IPS DF 4.7 (cell line): ENCODE data around the gene LRFN3.
"Not testable (repeated sequence)": the region's sequence is repeated elsewhere in the genome, so short reads cannot be mapped to it uniquely, and the experiment has no call there.

Experiments
- DNase-seq: peaks from one replicate; pipeline ENCODE4 v3.0.0-alpha.2; 2013; ENCODE audit warnings: low spot score; ENCODE audit errors: extremely low read depth

LRFN3 gene

GRCh38 chr19:35963514-35963913, 27.3 kb downstream of the LRFN3 start:
- no peak for DNase-seq

GRCh38 chr19:35966771-35967170, 30.6 kb downstream of the LRFN3 start:
- no peak for DNase-seq

GRCh38 chr19:35973487-35973886, 37.3 kb downstream of the LRFN3 start:
- DNase-seq, result no peak

GRCh38 chr19:35975608-35976214, 39.5 kb downstream of the LRFN3 start:
- no peak for DNase-seq

GRCh38 chr19:35977446-35978222, 41.5 kb downstream of the LRFN3 start:
- no peak for DNase-seq

- DNase-seq, result no peak
Observed at GRCh38 chr19:35978271-35978670, 42.1 kb downstream of the LRFN3 start.

- DNase-seq, result no peak
Observed at GRCh38 chr19:35978832-35979365, 42.7 kb downstream of the LRFN3 start.

GRCh38 chr19:35980997-35981396, 44.8 kb downstream of the LRFN3 start:
- not testable (repeated sequence) for DNase-seq

GRCh38 chr19:35983177-35983576, 47.0 kb downstream of the LRFN3 start:
- no peak for DNase-seq

- DNase-seq, result no peak
Observed at GRCh38 chr19:35986111-35986510, 49.9 kb downstream of the LRFN3 start.

- no peak for DNase-seq
Observed at GRCh38 chr19:35986664-35987570, 50.7 kb downstream of the LRFN3 start.

GRCh38 chr19:35987571-35987896, 51.4 kb downstream of the LRFN3 start:
- DNase-seq, result no peak

GRCh38 chr19:35988824-35989223, 52.6 kb downstream of the LRFN3 start:
- DNase-seq, result no peak

GRCh38 chr19:35990156-35990555, 54.0 kb downstream of the LRFN3 start:
- DNase-seq, result no peak

GRCh38 chr19:35990771-35991730, 54.9 kb downstream of the LRFN3 start:
- DNase-seq, result no peak

- no peak for DNase-seq
Observed at GRCh38 chr19:35991731-35992450, 55.7 kb downstream of the LRFN3 start.

- DNase-seq, result no peak
Observed at GRCh38 chr19:35992907-35993765, 57.0 kb downstream of the LRFN3 start.

- no peak for DNase-seq
Observed at GRCh38 chr19:35993923-35994598, 57.9 kb downstream of the LRFN3 start.
